ENCODE measurements around the gene DONSON.

Gene DONSON

GRCh38 chr21:33540711-33541104, 47.8 kb downstream of the DONSON start:
- DNase-seq = no peak

- DNase-seq = no peak
These were observed 48.9 kb downstream of the DONSON start for GRCh38 chr21:33539616-33540015.

DNA sequence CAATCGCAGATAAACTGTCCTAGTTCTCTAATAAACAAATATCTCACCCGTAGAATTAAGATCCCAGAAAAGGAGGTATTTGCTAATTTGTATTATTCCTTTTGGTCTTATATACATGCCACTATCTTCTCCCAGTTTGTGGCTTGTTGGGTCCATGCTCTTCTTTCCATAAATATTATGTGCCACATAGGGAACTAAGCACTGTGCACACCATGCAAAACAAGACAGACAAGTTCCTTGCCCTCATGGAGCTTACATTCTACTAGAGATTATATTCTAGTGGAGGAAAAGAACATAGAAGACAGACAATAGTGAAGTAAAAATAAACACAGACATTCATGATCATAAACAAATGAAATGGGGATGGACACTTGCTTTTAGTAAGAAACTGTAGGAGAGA, 51.3 kb downstream of the DONSON start:
- DNase-seq = no peak

GRCh38 chr21:33531007-33531406, 57.5 kb downstream of the DONSON start:
- no peak for DNase-seq
